Adrenal gland (tissue), 19 donors: ENCODE data around the gene ZNF282. TPM values are rescaled to one million over a fixed set of nuclear protein-coding genes. Genes with fewer than 3 reads are reported as not detected.

ENCODE experiments used
- DNase-seq, 7 donors: peaks; one replicate each; pipeline ENCODE4 v3.0.0-alpha.2; 2019 to 2020
- H3K27ac ChIP-seq, 5 donors: fragments of 200-600 bp; sonication (generic) in 4 of 5; 1 replicate in 3 of 5; 2 replicates in 2 of 5; pipeline versions ENCODE4 v1.5.1 to v1.8.0; 2016 to 2020; ENCODE audit warnings: mild to moderate bottlenecking in 1 of 5
- H3K27me3 ChIP-seq: fragments of 200-600 bp; 2 replicates; pipeline ENCODE4 v1.8.0; 2021
- H3K36me3 ChIP-seq, 2 donors: fragments of 200-600 bp; replicated peaks in 1 of 2; 1 replicate in 1 of 2; 2 replicates in 1 of 2; pipeline versions ENCODE4 v1.5.1 to v1.8.0; 2018 to 2022
- H3K4me1 ChIP-seq, 2 donors: fragments of 200-600 bp; replicated peaks in 1 of 2; 1 replicate in 1 of 2; 2 replicates in 1 of 2; pipeline versions ENCODE4 v1.5.1 to v1.8.0; 2018 to 2021
- H3K4me3 ChIP-seq, 4 donors: fragments of 200-600 bp; sonication (generic) in 3 of 4; one replicate each; pipeline ENCODE4 v1.5.1; 2016 to 2018
- H3K9me3 ChIP-seq, 3 donors: fragments of 200-600 bp; sonication (generic) in 1 of 3; replicated peaks in 1 of 3; 1 replicate in 2 of 3; 2 replicates in 1 of 3; pipeline versions ENCODE4 v1.5.1 to v1.8.0; 2016 to 2021
- POLR2A ChIP-seq, 2 donors: fragments of 450-650 bp; IDR thresholded peaks; one replicate each; pipeline ENCODE4 v1.6.1; 2017; ENCODE audit warnings: antibody characterized with exemption in 2 of 2, mild to moderate bottlenecking in 2 of 2, moderate library complexity in 1 of 2
- WGBS, 4 donors: extraction: QIAGEN DNeasy Blood & Tissue Kit in 2 of 4; methylation state at CpG; one replicate each; pipeline versions ENCODE4 v1.1.5 to v1.1.7; 2013 to 2017; 5-methylcytosine and 5-hydroxymethylcytosine counted together
- intact Hi-C, 2 donors: fragments of 100-400 bp; cut with DNase I; formaldehyde crosslinking; loops; one replicate each; pipeline versions ENCODE4 v1.14.1 to v1.15.0; 2022 to 2023
- long read RNA-seq, 10 donors: library from polyadenylated mRNA in 3 of 10; unstranded in 2 of 10; stranded (forward) in 1 of 10; transcript quantifications; one replicate each; pipeline ENCODE4 v2.0.0 and lab custom pipeline, GENCODE V29; 2021 to 2026
- polyA plus RNA-seq, 3 donors: library from polyadenylated mRNA; stranded (reverse); fragments of 200-250 nt in 2 of 3; fragments of 350-450 nt in 1 of 3; fragmentation: Illumina TruSeq in 1 of 3; extraction: RNeasy Lipid Tissue Mini Kit (QIAGEN cat#74804) in 1 of 3; gene quantifications; one replicate each; pipeline ENCODE4 v1.2.3, GENCODE V29; 2013 to 2014
- total RNA-seq, 9 donors: library from RNA; depleted of rRNA in 4 of 9; stranded (reverse); fragments of >200 nt in 4 of 9; fragments of 120-200 nt in 1 of 9; fragmentation: NEBNext Ultra II Directional in 1 of 9; extraction: Animal tissue kit (Norgen Biotek cat#: 25700) in 1 of 9; gene quantifications; one replicate each; pipeline versions ENCODE4 v1.1.0 to v1.2.4, GENCODE V29; 2013 to 2023
- TF ChIP-seq, protein P1 (sequence below), 6 experiments: fragments of 450-650 bp in 4 of 6; fragments of 200-600 bp in 2 of 6; sonication (generic) in 1 of 6; IDR thresholded peaks; 1 replicate in 5 of 6; 2 replicates in 1 of 6; pipeline versions ENCODE4 v1.5.1 to v1.8.0; 2016 to 2021; ENCODE audit warnings: antibody characterized with exemption in 6 of 6, mild to moderate bottlenecking in 2 of 6, moderate library complexity in 1 of 6
- donor health status: healthy with polysubstance abuse.
- donor health status: Bipolar disorder and iron deficiency.
- donor health status: DM: yes; HTN: yes; CAD: no.
- donor health status: DM: no; HTN: no; CAD: no.
- donor health status: DM: no; HTN: no; CAD: no.
- donor health status: DM: yes; HTN: yes; CAD: no.

ZNF282 gene
- total RNA-seq: 10 to 100 TPM; 11.0 to 33.8 (median 19.3) TPM
- polyA plus RNA-seq: 10 to 100 TPM in 2 of 3 donors, 1 to 10 TPM in 1; 3.6 to 15.1 (median 13.0) TPM
- long read RNA-seq, donor 1, partial matches to known transcripts: 0 of 2 reads
- long read RNA-seq, donor 1, other reads (novel, unspliced or antisense): 0 of 2 reads
- long read RNA-seq, donor 2, partial matches to known transcripts: 0 of 4 reads
- long read RNA-seq, donor 2, other reads (novel, unspliced or antisense): 0 of 4 reads
- long read RNA-seq, donor 3, partial matches to known transcripts: 0 of 1 reads
- long read RNA-seq, donor 3, other reads (novel, unspliced or antisense): 0 of 1 reads
- long read RNA-seq, donor 4, partial matches to known transcripts: 0 of 2 reads
- long read RNA-seq, donor 4, other reads (novel, unspliced or antisense): 2 of 2 reads
- long read RNA-seq, donor 5, transcript ZNF282-204 (8 exons, 3,722 nt): major isoform, 7 of 14 reads
- long read RNA-seq, donor 5, partial matches to known transcripts: 1 of 14 reads
- long read RNA-seq, donor 5, other reads (novel, unspliced or antisense): 6 of 14 reads
- long read RNA-seq, donor 6: 0 reads
- long read RNA-seq, donor 7, partial matches to known transcripts: 0 of 2 reads
- long read RNA-seq, donor 7, other reads (novel, unspliced or antisense): 0 of 2 reads
- long read RNA-seq, donor 8, partial matches to known transcripts: 0 of 3 reads
- long read RNA-seq, donor 8, other reads (novel, unspliced or antisense): 0 of 3 reads
- long read RNA-seq, donor 9, partial matches to known transcripts: 0 of 1 reads
- long read RNA-seq, donor 9, other reads (novel, unspliced or antisense): 0 of 1 reads
- long read RNA-seq, donor 10, partial matches to known transcripts: 0 of 1 reads
- long read RNA-seq, donor 10, other reads (novel, unspliced or antisense): 0 of 1 reads

DNA sequence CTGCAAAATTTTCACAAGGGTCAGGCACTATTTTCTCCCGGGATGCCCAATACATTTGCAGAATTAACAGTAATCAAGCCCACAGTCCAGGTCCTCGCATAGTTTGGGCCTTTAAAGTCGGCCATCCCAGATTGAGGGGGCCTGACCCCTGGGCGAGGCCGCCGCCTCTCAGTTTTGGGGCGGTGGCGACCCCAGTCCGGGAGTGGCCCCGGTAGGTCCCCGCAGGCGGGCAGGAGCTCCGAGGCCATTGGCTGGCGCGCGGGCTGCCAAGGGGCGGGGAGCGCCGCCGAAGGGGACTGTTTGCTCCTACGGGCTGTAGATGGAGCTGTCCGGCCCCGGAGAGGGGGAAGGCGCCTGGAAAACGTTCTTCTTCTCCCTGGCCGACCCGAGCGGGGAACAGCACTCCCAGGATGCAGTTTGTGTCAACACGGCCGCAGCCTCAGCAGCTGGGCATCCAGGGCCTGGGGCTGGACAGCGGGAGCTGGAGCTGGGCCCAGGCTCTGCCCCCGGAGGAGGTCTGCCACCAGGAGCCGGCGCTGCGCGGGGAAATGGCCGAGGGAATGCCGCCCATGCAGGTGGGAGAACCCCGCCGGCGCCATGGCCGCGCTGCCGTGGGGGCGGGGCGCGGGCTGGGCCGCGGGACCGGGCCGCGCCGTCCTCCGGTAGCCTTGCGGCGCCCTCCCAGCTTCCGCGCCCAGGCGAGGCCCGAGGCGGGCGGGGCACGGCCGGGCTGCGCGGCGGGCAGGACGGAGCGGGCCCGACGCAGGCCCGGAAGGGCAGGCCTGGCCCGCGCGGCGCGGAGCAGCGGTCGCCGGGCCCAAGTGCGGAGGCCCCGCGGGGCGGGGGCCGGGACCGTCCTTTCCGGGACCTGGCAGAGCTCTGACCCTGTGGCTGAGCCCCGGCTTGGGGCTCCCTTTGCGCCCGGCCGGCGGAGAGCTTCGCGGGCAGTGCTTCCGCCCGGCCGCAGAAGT, at the start of gene ZNF282:
ZNF282 (plus strand) TSS at position 367 of the 971 bp plus-strand sequence; CDS start at position 411, 44 bp downstream.
- peaks cover 9 to 22% of the 10 kb centered on the region in 2 donors for H3K4me1 ChIP-seq
- peak within 1 kb of the TSS; percentile 35 to 98 (median 73) for H3K4me3 ChIP-seq
- peaks cover 0 to 22% of the 10 kb centered on the region in 2 donors for H3K36me3 ChIP-seq
- no peaks in the 10 kb centered on the region for H3K9me3 ChIP-seq
- TF ChIP-seq POLR2A (IDR thresholded peaks at IDR 0.05): peak; percentile 8 to 80
- TF ChIP-seq, protein P1, sequence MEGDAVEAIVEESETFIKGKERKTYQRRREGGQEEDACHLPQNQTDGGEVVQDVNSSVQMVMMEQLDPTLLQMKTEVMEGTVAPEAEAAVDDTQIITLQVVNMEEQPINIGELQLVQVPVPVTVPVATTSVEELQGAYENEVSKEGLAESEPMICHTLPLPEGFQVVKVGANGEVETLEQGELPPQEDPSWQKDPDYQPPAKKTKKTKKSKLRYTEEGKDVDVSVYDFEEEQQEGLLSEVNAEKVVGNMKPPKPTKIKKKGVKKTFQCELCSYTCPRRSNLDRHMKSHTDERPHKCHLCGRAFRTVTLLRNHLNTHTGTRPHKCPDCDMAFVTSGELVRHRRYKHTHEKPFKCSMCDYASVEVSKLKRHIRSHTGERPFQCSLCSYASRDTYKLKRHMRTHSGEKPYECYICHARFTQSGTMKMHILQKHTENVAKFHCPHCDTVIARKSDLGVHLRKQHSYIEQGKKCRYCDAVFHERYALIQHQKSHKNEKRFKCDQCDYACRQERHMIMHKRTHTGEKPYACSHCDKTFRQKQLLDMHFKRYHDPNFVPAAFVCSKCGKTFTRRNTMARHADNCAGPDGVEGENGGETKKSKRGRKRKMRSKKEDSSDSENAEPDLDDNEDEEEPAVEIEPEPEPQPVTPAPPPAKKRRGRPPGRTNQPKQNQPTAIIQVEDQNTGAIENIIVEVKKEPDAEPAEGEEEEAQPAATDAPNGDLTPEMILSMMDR (IDR thresholded peaks at IDR 0.05): peak; percentile 40 to 64 (median 52)
- H3K27me3 ChIP-seq: no peaks in the 10 kb centered on the region
- DNase-seq: peak; percentile 85 to 95 (median 91)
- WGBS, 4 donors: 0 to 1% (median 1%) methylated on average over 7 to 96 of the region's 97 CpGs
- H3K27ac ChIP-seq: peak within 1 kb of the TSS in 4 of 5 donors; percentile 70 to 99 (median 86)
- intact Hi-C loops: no loop called here

DNA sequence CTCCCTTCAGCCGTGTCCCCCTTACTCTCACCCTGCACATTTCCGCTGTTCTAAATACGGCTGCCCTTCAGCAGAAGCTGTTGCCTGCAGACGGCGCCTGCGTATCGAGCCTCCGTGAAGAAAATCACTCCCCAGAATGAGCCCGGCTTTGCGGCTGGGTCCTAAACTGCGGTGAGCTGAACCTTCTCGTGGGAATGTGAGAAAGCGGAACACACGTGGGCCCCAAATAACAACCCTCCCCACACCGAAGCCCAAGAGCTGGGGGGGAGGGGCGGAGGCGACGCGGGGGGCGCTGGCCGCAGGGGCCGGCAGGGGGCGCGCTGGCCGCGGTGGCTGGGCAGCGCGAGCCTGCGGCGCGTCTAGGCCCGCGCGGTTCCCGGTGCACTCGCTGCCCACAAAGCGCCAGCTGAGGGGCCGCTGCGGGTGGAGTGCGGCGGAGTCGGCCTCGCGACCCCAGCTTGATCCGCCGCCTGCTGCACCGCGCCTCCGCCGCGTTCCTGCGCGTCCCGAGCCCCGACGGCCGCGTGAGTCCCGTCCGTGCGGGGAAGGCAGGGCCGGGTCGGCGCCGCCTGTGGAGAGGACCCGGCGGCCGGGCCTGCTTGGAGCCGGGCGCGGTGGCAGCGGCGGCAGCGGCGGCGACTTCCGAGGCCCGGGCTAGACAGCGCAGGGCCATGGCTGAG, 48.1 kb upstream of the ZNF282 start, which contains the start of gene ZNF398:
ZNF398 (plus strand) TSS at position 382 of the 680 bp plus-strand sequence; CDS start at position 672, 290 bp downstream.
- Histone ChIP-seq H3K4me1 (peaks cover 3 to 20% of the 10 kb centered on the region in 2 donors), H3K9me3 (no peaks in the 10 kb centered on the region), H3K4me3 (peak within 1 kb of the TSS; percentile 69 to 83 (median 76)), H3K27ac (peak within 1 kb of the TSS; percentile 62 to 97 (median 93)), H3K27me3 (no peaks in the 10 kb centered on the region), H3K36me3 (no peaks in the 10 kb centered on the region)
- intact Hi-C loops: loop anchor here in 1 of 2 donors (10.0 kb wide), 1 partner anchor 52 kb away; the partner anchor contains the start of gene ZNF786
- TF ChIP-seq POLR2A (IDR thresholded peaks at IDR 0.05): peak; percentile 71 to 84
- TF ChIP-seq, protein P1 (IDR thresholded peaks at IDR 0.05): peak; percentile 12 to 91 (median 66)
- 0 to 1% (median 0%) methylated on average over 12 to 79 of the region's 79 CpGs for WGBS, 4 donors
- peak; percentile 66 to 81 (median 73) for DNase-seq

DNA sequence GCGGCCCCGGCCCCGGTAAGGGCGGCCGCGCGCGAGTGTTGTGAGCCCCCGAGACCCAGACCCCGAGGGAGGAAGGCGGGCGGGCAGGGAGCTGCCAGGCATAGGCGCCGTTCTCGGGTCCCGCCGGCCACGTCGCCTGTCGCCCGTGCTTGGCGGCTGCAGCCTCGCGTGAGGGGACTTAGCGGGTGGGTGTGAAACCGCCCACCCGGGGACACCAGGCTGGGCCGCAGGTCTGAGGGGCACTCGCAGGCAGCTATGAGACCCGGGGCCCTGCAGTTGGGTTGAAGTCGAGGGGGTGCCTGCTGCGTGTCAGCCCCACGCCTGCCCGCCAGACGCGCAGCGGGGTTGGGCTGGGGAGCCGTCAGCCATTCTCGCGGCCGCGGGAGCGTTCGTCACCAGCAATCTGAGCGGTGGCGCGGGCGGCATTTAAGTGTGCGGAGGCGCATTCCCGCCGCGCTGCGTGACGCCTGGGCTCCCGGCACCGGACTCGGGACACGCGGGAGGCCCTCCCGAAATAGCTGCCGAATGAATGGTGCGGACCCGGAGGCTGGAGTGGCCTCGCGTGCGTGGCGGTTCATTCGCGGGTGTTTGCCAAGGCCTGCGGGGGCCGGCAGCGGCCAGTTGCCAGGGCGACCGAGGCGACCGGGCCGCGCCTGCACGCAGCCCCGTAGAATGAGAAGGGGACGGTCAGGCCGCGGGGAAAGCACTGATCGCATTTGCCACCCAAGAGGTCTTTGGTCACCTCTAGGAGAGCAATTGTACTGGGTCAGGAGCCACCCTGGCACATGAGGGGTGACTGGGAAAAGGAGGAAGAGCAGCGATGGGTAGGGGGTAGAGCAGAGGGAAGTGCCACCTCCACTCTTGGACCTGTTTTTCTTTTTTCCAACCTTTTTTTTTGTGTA, 47.3 kb upstream of the ZNF282 start:
- H3K9me3 ChIP-seq: no peaks in the 10 kb centered on the region
- H3K4me3 ChIP-seq: peak overlapping the region; percentile 69 to 83 (median 76)
- peaks cover 3 to 20% of the 10 kb centered on the region in 2 donors for H3K4me1 ChIP-seq
- TF ChIP-seq, protein P1 (IDR thresholded peaks at IDR 0.05): no peak
- peak in 1 of 2 donors; percentile 39 for TF ChIP-seq POLR2A (IDR thresholded peaks at IDR 0.05)
- DNase-seq: peak; percentile 59 to 82 (median 69)
- WGBS, 4 donors: 0 to 1% (median 0%) methylated on average over 6 to 86 of the region's 86 CpGs
- intact Hi-C loops: loop anchor here in 1 of 2 donors (10.0 kb wide), 1 partner anchor 53 kb away; the partner anchor contains the start of gene ZNF786
- no peaks in the 10 kb centered on the region for H3K36me3 ChIP-seq
- H3K27ac ChIP-seq: peak overlapping the region; percentile 62 to 97 (median 93)
- no peaks in the 10 kb centered on the region for H3K27me3 ChIP-seq
